Embryonic facial prominence (tissue), 1 donor: Measurements from ENCODE around the gene GDNF.
"Not testable (repeated sequence)": the region's sequence is repeated elsewhere in the genome, so short reads cannot be mapped to it uniquely, and the experiment has no call there.

Experiments used
- DNase-seq: peaks from one replicate; pipeline ENCODE4 v3.0.0-alpha.2; 2016; ENCODE audit errors: extremely low spot score

Gene GDNF

GRCh38 chr5:37781409-37781808, 58.4 kb downstream of the GDNF start:
- not testable (repeated sequence) for DNase-seq

DNA sequence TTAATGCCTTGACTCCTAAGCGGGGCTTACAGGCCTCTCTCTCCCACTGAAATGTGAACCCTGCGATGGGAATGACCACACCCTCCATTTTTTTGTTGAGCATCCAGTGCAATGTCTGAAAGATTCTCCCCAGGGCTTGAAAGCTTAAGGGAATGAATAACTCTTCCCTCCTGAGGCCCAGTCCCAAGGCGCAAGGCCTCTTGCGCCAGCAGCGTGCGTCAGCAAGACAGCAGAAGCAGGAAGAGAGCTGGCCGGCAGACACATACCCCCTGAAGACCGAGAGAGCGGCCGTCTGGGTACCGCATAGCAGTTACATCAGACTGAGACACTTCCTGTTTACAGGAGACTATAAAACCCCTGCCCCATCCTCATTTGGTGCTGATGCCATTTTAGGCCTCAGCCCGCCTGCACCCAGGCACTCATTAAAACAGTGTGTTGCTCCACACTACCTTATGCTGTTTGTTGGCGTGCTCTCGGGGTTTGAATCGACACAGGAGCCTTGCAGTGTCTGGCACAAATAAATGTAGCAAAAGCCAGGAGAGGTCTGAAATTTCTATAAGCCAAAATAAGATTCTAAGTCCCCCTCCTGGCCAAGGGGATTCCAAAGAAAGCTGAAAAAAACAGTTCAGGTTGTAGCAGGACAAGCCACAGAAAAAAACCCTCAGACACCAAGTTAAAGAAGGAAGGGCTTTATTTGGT, 62.3 kb downstream of the GDNF start:
- no peak for DNase-seq

DNA sequence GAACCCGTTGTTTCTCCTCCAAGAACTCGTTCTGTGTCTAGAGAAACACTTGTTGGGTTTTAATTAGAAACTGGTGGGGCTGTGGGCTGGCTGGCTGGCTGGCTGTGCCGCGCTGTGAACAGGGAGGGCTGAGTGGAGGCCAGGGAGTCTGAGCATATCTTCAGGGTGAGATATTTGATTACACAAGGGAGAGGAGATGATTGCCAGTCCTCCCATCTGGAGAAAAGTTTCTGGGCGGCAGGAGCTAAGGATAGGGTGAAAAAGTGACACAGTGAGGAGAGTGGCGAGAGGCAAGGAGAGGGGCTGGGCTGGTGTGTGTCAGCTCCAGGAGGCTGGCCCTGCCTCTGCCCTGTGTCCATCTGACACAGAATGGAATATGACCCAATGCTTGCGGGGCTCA, 63.0 kb downstream of the GDNF start:
- no peak for DNase-seq

GRCh38 chr5:37774912-37775483, 64.8 kb downstream of the GDNF start:
- DNase-seq: no peak

DNA sequence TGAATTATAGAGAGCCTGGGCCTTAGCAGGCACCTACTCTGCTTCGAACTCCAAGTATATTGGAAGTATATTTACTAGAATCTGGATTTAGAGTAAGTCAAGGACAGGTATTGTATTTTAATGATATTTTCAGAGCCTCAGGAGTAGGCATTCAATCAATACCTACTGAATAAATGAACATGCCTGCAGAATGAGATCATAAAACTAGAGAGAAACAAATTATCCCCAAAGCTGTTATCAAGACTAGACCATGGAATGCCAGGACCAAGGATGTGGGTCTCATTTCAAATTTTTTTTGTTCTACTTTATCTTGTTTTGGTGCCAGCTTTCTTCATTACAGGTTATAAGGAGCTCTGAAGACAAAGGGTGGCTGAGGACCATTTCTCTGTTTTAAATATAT, 66.0 kb downstream of the GDNF start:
- DNase-seq: no peak

GRCh38 chr5:37772255-37772654, 67.6 kb downstream of the GDNF start:
- no peak for DNase-seq

GRCh38 chr5:37771731-37772130, 68.1 kb downstream of the GDNF start:
- no peak for DNase-seq

- DNase-seq: no peak
Observed at GRCh38 chr5:37771203-37771611, 68.6 kb downstream of the GDNF start.

- DNase-seq: no peak
Observed at GRCh38 chr5:37770786-37771185, 69.1 kb downstream of the GDNF start.

DNA sequence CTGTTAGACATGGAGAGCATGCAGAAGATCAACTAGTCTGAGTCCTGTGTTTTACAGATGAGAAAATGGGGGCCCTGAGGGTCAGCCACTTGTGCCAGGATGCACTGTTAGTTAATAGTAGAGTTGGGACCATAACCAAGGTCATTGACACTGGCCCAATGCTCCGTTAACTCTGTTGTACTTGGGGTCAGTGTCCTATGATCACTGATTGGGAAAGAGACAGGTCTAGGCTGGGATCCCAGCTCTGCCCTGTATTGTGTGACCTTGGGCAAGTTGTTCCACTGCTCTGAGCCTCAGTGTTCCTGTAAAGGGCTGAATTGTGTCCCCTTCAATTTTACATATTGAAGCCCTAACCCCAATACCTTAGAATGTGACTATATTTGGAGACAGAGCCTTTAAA, 70.0 kb downstream of the GDNF start:
- DNase-seq: no peak

- DNase-seq: no peak
Observed at GRCh38 chr5:37769108-37769507, 70.7 kb downstream of the GDNF start.

GRCh38 chr5:37768371-37768770, 71.5 kb downstream of the GDNF start:
- no peak for DNase-seq

GRCh38 chr5:37767961-37768360, 71.9 kb downstream of the GDNF start:
- no peak for DNase-seq

GRCh38 chr5:37767251-37767650, 72.6 kb downstream of the GDNF start:
- DNase-seq: no peak
